Panc1 (cell line): ENCODE results near the gene IL4. TPM values are rescaled to one million over a fixed set of nuclear protein-coding genes. Genes with fewer than 3 reads are reported as not detected.
A peak's percentile ranks its signal among the peaks of the same experiment; 100 is the strongest.

ENCODE experiments used
- ATAC-seq: fragments of 200-7000 bp; cut with Tn5 transposase; 2 replicates; pipeline ENCODE4 v1.9.1; 2020; ENCODE audit warnings: mild to moderate bottlenecking, moderate library complexity
- BruUV-seq: library from RNA; stranded (reverse); fragments of 400-500 nt; replicated peaks from 2 replicates; lab custom pipeline; 2021; lab: Mats Ljungman, UMichigan
- CTCF ChIA-PET: fragments of 300-600 bp; sonication (Branson Sonifier 250); formaldehyde crosslinking; loops from one replicate; lab custom pipeline; 2022; ENCODE audit warnings: antibody characterized with exemption; lab: Charles Lee
- POLR2A ChIA-PET: fragments of 300-600 bp; sonication (Branson Sonifier 250); formaldehyde crosslinking; loops from one replicate; lab custom pipeline; 2022; ENCODE audit warnings: antibody characterized with exemption; lab: Charles Lee
- DNase-seq: peaks from one replicate; pipeline ENCODE4 v3.0.0-alpha.2; 2010; ENCODE audit warnings: low read depth, low spot score
- H3K27ac ChIP-seq: 2 replicates; pipeline ENCODE4 v1.5.1; 2011; ENCODE audit warnings: mild to moderate bottlenecking, low read length, inconsistent platforms
- H3K27me3 ChIP-seq: fragments of 200-500 bp; sonication (Bioruptor generic); 2 replicates; pipeline ENCODE4 v1.6.0; 2014; ENCODE audit warnings: low read length, inconsistent platforms; ENCODE audit not compliant: control insufficient read depth, insufficient read depth
- H3K36me3 ChIP-seq: fragments of 200-500 bp; sonication (Bioruptor generic); 2 replicates; pipeline ENCODE4 v1.5.1; 2014; ENCODE audit warnings: inconsistent platforms, mild to moderate bottlenecking, low read length, moderate library complexity; ENCODE audit not compliant: control insufficient read depth, insufficient read depth
- H3K4me1 ChIP-seq: 2 replicates; pipeline ENCODE4 v1.5.1; 2011; ENCODE audit warnings: inconsistent platforms, mild to moderate bottlenecking, low read length, moderate library complexity; ENCODE audit not compliant: control insufficient read depth, insufficient read depth
- H3K4me3 ChIP-seq, 2 experiments: 2 replicates each; pipeline ENCODE4 v1.5.1; 2011 to 2012; ENCODE audit warnings: low read depth in 2 of 2, low read length in 2 of 2, mild to moderate bottlenecking in 2 of 2, inconsistent platforms in 1 of 2, moderate library complexity in 1 of 2
- H3K9me3 ChIP-seq: fragments of 200-500 bp; sonication (Bioruptor generic); 2 replicates; pipeline ENCODE4 v1.5.1; 2014; ENCODE audit warnings: low read depth, mild to moderate bottlenecking, inconsistent platforms, low read length, moderate library complexity; ENCODE audit not compliant: control insufficient read depth, insufficient read depth
- POLR2AphosphoS5 ChIP-seq: IDR thresholded peaks from 2 replicates; pipeline ENCODE4 v1.6.1; 2012; ENCODE audit warnings: mild to moderate bottlenecking, low read depth, low read length, moderate library complexity
- SIN3A ChIP-seq: IDR thresholded peaks from 2 replicates; pipeline ENCODE4 v1.6.1; 2012; ENCODE audit warnings: low read depth, mild to moderate bottlenecking, low read length, moderate library complexity, borderline replicate concordance; ENCODE audit not compliant: insufficient read depth
- TCF7L2 ChIP-seq: IDR thresholded peaks from 2 replicates; pipeline ENCODE4 v1.6.1; 2011; ENCODE audit warnings: mild to moderate bottlenecking, low read depth, low read length, inconsistent platforms
- in situ Hi-C: cut with HindIII; loops from 2 replicates; pipeline ENCODE4 v1.10.0; 2016; ENCODE audit warnings: low sequenced_read_pairs, low pct_unique_long_range_greater_than_20kb
- intact Hi-C: fragments of 100-400 bp; cut with micrococcal nuclease; formaldehyde crosslinking; loops from one replicate; pipeline ENCODE4 v1.10.0; 2022; ENCODE audit not compliant: unreplicated experiment
- total RNA-seq: library from RNA; stranded (reverse); gene quantifications from one replicate; pipeline ENCODE4 v1.2.1, GENCODE V29; 2021; ENCODE audit not compliant: unreplicated experiment
- TF ChIP-seq, protein P1 (sequence below), 2 experiments: IDR thresholded peaks; 2 replicates each; pipeline ENCODE4 v1.6.1; 2011 to 2012; ENCODE audit warnings: low read depth in 2 of 2, control low read depth in 1 of 2, low read length in 1 of 2, mild to moderate bottlenecking in 1 of 2, moderate library complexity in 1 of 2; ENCODE audit not compliant: insufficient read depth in 1 of 2
- TF ChIP-seq, protein P2 (sequence below): fragments of 450-650 bp; IDR thresholded peaks from 2 replicates; pipeline ENCODE4 v1.5.1; 2017; ENCODE audit warnings: mild to moderate bottlenecking

IL4 gene
- total RNA-seq, 1 experiment from 2014 or later: not detected

GRCh38 chr5:132675936-132676689 lies 2.3 kb downstream of the IL4 start:
- CTCF ChIA-PET: no interaction called here

GRCh38 chr5:132677191-132677590 lies 3.4 kb downstream of the IL4 start:
- Histone ChIP-seq H3K36me3 (no peaks in the 10 kb centered on the region), H3K4me3 (no peak overlapping the region), H3K27ac (no peak overlapping the region), H3K27me3 (no peaks in the 10 kb centered on the region), H3K4me1 (peaks cover 22% of the 10 kb centered on the region), H3K9me3 (no peaks in the 10 kb centered on the region)
- TF ChIP-seq POLR2AphosphoS5 (no peak), TCF7L2 (no peak), SIN3A (no peak)
- TF ChIP-seq, protein P1, sequence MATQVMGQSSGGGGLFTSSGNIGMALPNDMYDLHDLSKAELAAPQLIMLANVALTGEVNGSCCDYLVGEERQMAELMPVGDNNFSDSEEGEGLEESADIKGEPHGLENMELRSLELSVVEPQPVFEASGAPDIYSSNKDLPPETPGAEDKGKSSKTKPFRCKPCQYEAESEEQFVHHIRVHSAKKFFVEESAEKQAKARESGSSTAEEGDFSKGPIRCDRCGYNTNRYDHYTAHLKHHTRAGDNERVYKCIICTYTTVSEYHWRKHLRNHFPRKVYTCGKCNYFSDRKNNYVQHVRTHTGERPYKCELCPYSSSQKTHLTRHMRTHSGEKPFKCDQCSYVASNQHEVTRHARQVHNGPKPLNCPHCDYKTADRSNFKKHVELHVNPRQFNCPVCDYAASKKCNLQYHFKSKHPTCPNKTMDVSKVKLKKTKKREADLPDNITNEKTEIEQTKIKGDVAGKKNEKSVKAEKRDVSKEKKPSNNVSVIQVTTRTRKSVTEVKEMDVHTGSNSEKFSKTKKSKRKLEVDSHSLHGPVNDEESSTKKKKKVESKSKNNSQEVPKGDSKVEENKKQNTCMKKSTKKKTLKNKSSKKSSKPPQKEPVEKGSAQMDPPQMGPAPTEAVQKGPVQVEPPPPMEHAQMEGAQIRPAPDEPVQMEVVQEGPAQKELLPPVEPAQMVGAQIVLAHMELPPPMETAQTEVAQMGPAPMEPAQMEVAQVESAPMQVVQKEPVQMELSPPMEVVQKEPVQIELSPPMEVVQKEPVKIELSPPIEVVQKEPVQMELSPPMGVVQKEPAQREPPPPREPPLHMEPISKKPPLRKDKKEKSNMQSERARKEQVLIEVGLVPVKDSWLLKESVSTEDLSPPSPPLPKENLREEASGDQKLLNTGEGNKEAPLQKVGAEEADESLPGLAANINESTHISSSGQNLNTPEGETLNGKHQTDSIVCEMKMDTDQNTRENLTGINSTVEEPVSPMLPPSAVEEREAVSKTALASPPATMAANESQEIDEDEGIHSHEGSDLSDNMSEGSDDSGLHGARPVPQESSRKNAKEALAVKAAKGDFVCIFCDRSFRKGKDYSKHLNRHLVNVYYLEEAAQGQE (IDR thresholded peaks at IDR 0.05; ENCODE audit: insufficient read depth in 1 of 2, low read depth in 2 of 2, low read length in 1 of 2): no peak
- TF ChIP-seq, protein P2, sequence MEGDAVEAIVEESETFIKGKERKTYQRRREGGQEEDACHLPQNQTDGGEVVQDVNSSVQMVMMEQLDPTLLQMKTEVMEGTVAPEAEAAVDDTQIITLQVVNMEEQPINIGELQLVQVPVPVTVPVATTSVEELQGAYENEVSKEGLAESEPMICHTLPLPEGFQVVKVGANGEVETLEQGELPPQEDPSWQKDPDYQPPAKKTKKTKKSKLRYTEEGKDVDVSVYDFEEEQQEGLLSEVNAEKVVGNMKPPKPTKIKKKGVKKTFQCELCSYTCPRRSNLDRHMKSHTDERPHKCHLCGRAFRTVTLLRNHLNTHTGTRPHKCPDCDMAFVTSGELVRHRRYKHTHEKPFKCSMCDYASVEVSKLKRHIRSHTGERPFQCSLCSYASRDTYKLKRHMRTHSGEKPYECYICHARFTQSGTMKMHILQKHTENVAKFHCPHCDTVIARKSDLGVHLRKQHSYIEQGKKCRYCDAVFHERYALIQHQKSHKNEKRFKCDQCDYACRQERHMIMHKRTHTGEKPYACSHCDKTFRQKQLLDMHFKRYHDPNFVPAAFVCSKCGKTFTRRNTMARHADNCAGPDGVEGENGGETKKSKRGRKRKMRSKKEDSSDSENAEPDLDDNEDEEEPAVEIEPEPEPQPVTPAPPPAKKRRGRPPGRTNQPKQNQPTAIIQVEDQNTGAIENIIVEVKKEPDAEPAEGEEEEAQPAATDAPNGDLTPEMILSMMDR: no peak
- ChIA-PET CTCF (no interaction called here), POLR2A (no interaction called here)
- intact Hi-C loops (no loop called here), in situ Hi-C loops (no loop called here)
- DNase-seq (peak; percentile 70), ATAC-seq (peak; percentile 97)
- no TSS peak for BruUV-seq

More at GRCh38 chr5:132675936-132676689, 2.3 kb downstream of the IL4 start:
- in situ Hi-C loops: no loop called here
- H3K36me3 ChIP-seq: no peaks in the 10 kb centered on the region
- ATAC-seq: no peak
- BruUV-seq: no TSS peak
- TF ChIP-seq, protein P2: no peak
- TF ChIP-seq SIN3A: no peak
- TF ChIP-seq, protein P1 (IDR thresholded peaks at IDR 0.05; ENCODE audit: insufficient read depth in 1 of 2, low read depth in 2 of 2, low read length in 1 of 2): no peak
- H3K27ac ChIP-seq: no peak overlapping the region
- POLR2A ChIA-PET: no interaction called here
- H3K9me3 ChIP-seq: no peaks in the 10 kb centered on the region
- intact Hi-C loops: no loop called here
- no peaks in the 10 kb centered on the region for H3K27me3 ChIP-seq
- no peak overlapping the region for H3K4me3 ChIP-seq
- no peak for DNase-seq
- peaks cover 22% of the 10 kb centered on the region for H3K4me1 ChIP-seq
